ENCODE measurements around the gene ANKFY1.
A peak's percentile ranks its signal among the peaks of the same experiment; 100 is the strongest.

The ANKFY1 gene, protein sequence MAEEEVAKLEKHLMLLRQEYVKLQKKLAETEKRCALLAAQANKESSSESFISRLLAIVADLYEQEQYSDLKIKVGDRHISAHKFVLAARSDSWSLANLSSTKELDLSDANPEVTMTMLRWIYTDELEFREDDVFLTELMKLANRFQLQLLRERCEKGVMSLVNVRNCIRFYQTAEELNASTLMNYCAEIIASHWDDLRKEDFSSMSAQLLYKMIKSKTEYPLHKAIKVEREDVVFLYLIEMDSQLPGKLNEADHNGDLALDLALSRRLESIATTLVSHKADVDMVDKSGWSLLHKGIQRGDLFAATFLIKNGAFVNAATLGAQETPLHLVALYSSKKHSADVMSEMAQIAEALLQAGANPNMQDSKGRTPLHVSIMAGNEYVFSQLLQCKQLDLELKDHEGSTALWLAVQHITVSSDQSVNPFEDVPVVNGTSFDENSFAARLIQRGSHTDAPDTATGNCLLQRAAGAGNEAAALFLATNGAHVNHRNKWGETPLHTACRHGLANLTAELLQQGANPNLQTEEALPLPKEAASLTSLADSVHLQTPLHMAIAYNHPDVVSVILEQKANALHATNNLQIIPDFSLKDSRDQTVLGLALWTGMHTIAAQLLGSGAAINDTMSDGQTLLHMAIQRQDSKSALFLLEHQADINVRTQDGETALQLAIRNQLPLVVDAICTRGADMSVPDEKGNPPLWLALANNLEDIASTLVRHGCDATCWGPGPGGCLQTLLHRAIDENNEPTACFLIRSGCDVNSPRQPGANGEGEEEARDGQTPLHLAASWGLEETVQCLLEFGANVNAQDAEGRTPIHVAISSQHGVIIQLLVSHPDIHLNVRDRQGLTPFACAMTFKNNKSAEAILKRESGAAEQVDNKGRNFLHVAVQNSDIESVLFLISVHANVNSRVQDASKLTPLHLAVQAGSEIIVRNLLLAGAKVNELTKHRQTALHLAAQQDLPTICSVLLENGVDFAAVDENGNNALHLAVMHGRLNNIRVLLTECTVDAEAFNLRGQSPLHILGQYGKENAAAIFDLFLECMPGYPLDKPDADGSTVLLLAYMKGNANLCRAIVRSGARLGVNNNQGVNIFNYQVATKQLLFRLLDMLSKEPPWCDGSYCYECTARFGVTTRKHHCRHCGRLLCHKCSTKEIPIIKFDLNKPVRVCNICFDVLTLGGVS

DNA sequence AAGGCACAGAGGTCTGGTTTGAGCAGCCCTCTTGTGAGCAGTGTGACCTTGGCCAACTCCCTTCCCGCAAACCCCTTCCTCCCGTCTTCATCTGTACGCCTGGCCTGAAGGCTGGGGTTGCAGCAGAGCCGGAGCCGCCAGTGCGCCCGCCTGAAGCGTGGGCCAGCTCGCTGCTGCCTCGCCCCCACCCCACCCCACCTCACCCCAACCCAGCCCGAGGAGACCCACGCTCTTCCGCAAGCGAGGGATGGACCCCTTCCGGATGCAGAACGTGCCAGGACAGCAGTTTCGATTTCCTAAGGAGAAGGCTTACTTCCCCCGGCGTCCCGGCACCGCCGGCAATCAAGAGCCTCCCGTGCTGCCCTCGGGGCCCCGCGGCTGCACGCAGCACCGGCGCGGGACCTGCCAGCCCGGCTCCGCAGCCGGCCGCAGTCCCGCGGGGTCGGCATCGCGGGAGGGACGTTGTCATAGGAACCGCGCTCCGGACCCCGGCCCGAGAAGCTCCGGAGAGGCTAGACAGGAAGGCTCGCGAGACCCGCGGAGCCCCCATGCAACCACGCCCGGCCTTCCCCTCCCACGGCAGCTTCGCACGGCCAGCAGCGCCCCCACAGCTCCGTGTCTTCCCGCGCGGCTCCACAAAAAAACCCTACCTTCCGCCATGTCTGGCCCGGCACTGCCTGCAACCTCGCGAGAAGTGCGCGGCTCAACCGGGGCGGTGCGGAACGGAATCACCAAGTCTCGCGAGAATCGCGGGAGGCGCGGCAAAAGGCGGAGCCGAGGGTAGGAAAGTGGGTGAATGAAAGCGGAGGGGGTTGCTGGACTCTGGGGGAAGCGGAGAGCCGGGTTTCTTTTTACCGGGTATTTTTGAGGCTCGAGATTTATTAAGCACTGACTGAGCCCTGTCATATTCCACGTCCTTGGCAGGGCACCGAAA, at the start of gene ANKFY1:
ANKFY1 (minus strand) TSS at position 698 of the 934 bp plus-strand sequence; CDS start at position 660, 38 bp downstream.
- DNase-seq (ENCODE audit: low read depth in 2 of 2): peak; percentile 94 to 95
- TF ChIP-seq, protein P1, sequence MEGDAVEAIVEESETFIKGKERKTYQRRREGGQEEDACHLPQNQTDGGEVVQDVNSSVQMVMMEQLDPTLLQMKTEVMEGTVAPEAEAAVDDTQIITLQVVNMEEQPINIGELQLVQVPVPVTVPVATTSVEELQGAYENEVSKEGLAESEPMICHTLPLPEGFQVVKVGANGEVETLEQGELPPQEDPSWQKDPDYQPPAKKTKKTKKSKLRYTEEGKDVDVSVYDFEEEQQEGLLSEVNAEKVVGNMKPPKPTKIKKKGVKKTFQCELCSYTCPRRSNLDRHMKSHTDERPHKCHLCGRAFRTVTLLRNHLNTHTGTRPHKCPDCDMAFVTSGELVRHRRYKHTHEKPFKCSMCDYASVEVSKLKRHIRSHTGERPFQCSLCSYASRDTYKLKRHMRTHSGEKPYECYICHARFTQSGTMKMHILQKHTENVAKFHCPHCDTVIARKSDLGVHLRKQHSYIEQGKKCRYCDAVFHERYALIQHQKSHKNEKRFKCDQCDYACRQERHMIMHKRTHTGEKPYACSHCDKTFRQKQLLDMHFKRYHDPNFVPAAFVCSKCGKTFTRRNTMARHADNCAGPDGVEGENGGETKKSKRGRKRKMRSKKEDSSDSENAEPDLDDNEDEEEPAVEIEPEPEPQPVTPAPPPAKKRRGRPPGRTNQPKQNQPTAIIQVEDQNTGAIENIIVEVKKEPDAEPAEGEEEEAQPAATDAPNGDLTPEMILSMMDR (IDR thresholded peaks at IDR 0.05; ENCODE audit: low read depth, low read length): no peak
- H3K4me3 ChIP-seq (replicated peaks in 1 of 2; ENCODE audit: low read depth in 2 of 2, low read length in 2 of 2): peak within 1 kb of the TSS; percentile 95 to 98

DNA sequence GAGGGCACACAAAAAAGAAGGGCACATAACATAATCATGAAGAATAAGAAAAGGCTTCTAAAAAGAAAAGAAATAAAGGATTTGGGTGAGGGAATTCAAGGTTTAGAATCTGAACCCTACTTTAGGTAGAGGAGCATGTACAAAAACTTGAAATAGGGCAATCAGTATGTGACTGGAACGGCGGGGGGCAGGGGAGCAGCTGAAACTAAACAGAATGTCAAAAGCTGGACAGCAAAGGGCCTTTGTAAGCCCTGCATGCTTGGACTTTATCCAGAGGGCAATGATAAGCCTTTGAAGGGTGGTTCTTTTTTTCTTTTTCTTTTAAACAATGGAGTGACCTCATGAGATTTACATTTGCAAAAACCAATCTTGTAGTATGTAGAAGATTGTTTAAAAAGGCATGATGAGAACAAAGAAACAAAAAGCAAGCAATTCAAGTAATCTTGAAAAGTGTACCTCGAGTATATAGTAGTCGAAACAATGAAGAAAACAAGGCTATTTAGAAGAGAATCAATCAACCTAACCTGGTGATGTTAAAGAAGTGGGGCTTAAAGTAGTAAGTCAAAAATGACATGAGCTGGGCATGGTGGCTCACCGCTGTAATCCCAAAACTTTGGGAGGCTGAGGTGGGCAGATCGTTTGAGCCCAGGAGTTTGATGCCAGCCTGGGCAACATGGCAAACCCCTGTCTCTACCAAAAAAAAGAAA, 46.7 kb upstream of the ANKFY1 start:
- no peak overlapping the region for H3K4me3 ChIP-seq (replicated peaks in 1 of 2; ENCODE audit: low read depth in 2 of 2, low read length in 2 of 2)
- TF ChIP-seq, protein P1 (IDR thresholded peaks at IDR 0.05; ENCODE audit: low read depth, low read length): no peak
- DNase-seq (ENCODE audit: low read depth in 2 of 2): peak; percentile 46 to 84

DNA sequence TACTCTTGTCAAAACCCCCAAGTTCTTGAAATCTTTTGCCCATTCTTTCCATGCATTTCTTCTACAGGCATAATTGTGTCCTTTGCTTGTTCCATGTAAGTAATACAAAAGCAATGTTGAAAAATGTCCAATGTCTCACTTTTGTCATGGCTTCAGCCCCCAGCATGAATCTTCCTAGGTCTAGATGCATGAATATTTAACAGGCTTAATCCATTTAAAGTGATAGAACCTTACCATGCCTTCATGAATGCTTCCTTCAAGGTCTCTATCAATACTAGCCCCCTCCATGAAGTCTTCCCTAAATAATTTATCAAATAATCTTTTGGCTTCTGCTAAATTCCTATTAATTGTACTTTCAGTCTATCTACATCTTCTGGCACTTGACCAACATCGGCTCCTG, 46.1 kb upstream of the ANKFY1 start:
- TF ChIP-seq, protein P1 (IDR thresholded peaks at IDR 0.05; ENCODE audit: low read depth, low read length): no peak
- no peak overlapping the region for H3K4me3 ChIP-seq (replicated peaks in 1 of 2; ENCODE audit: low read depth in 2 of 2, low read length in 2 of 2)
- no peak for DNase-seq (ENCODE audit: low read depth in 2 of 2)

DNA sequence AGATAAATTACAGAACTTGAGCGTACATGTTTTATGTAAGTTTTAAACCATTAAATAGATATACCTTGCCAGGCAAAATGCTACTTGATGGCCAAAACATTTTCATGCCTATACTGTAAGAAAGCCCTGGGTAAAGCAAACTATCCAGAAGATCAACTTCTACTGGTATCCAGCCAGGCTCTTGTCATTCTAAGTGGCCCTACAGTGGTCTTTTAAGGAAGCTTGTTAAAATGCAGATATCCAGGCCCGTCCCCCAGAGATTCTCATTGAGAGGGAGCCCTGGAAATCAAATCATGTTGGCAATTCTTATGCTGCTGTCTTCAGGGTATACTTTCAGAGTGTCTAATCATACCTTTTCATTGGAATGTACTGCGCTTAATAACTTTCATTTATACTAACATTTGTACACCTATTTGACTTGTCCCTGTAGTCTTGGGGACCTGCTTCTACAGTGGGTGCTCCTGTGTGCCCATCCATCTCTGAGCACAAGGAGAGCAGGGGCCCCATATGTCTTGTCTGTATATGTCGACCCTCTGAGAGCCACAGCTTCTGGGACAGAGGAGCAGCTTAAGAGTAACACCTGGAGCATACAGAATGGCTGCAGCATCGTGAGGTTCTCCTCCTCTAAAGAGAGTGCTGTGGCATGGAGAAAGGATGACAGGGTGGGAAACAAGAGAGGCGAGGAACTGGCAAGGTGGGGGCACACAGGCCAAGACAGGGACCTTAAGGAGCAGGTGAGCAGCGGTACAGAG, 43.6 kb upstream of the ANKFY1 start:
- H3K4me3 ChIP-seq (replicated peaks in 1 of 2; ENCODE audit: low read depth in 2 of 2, low read length in 2 of 2): no peak overlapping the region
- TF ChIP-seq, protein P1 (IDR thresholded peaks at IDR 0.05; ENCODE audit: low read depth, low read length): no peak
- DNase-seq (ENCODE audit: low read depth in 2 of 2): no peak

DNA sequence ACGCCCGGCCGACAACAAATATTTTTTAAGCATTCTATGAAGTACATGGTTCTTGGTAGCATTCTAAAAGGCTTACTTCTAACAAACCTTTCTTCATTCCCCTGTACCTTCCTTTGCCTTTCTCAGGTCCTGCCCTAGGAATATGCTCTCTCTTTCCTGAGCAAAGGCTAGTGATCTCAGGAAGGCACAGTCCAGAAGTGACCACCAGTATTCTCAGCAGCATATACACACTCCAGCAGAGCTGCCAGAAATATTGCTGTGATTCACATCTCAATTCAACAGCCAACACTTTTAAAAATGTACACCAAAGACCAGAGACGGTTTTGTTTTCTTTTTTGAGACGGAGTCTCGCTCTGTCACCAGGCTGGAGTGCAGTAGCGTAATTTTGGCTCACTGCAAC, 41.4 kb upstream of the ANKFY1 start:
- TF ChIP-seq, protein P1 (IDR thresholded peaks at IDR 0.05; ENCODE audit: low read depth, low read length): no peak
- DNase-seq (ENCODE audit: low read depth in 2 of 2): no peak

More for the DNA sequence above, 41.4 kb upstream of the ANKFY1 start:
- no peak overlapping the region for H3K4me3 ChIP-seq (replicated peaks in 1 of 2; ENCODE audit: low read depth in 2 of 2, low read length in 2 of 2)
